HEK293 (cell line): Measurements from ENCODE around the gene AMIGO1.

Experiments used
- CTCF ChIA-PET: fragments of 350-600 bp; formaldehyde crosslinking; extraction: SDS; loops from one replicate; lab custom pipeline; 2021; ENCODE audit warnings: antibody characterized with exemption; lab: Yijun Ruan, JAX
- POLR2A ChIA-PET: fragments of 300-600 bp; formaldehyde crosslinking; extraction: SDS; loops from one replicate; lab custom pipeline; 2020; ENCODE audit warnings: antibody characterized with exemption, inconsistent platforms; lab: Yijun Ruan, JAX
- H3K27ac ChIP-seq: fragments of 200-500 bp; sonication (Bioruptor generic); 2 replicates; pipeline ENCODE4 v1.5.1; 2014; ENCODE audit warnings: low read depth, low read length, control low read depth, inconsistent platforms; ENCODE audit errors: extremely low read depth
- H3K36me3 ChIP-seq, 2 experiments: fragments of 200-500 bp in 1 of 2; sonication (Bioruptor generic) in 1 of 2; 1 replicate in 1 of 2; 2 replicates in 1 of 2; pipeline ENCODE4 v1.5.1; 2014 to 2017; ENCODE audit warnings: inconsistent platforms in 2 of 2, low read length in 2 of 2; ENCODE audit not compliant: control insufficient read depth in 2 of 2, insufficient read depth in 1 of 2
- H3K4me1 ChIP-seq: fragments of 200-500 bp; sonication (Bioruptor generic); 2 replicates; pipeline ENCODE4 v1.5.1; 2014; ENCODE audit warnings: mild to moderate bottlenecking, low read length, inconsistent platforms; ENCODE audit not compliant: control insufficient read depth, insufficient read depth
- H3K4me3 ChIP-seq: 2 replicates; pipeline ENCODE4 v1.5.1; 2011; ENCODE audit warnings: low read depth, mild to moderate bottlenecking, control low read depth, low read length, moderate library complexity
- H3K9me3 ChIP-seq: fragments of 200-500 bp; sonication (Bioruptor generic); 2 replicates; pipeline ENCODE4 v1.5.1; 2014; ENCODE audit warnings: low read depth, low read length, inconsistent platforms; ENCODE audit not compliant: control insufficient read depth, insufficient read depth
- AEBP2 ChIP-seq: fragments of 450-650 bp; formaldehyde crosslinking; IDR thresholded peaks from 2 replicates; pipeline ENCODE4 v1.5.1; 2016; ENCODE audit warnings: missing biosample characterization, missing genetic modification characterization, borderline replicate concordance
- BCL6B ChIP-seq: fragments of 450-650 bp; formaldehyde crosslinking; IDR thresholded peaks from 2 replicates; pipeline ENCODE4 v1.5.1; 2017; ENCODE audit warnings: missing biosample characterization, missing genetic modification characterization
- CTCF ChIP-seq: fragments of 450-650 bp; formaldehyde crosslinking; IDR thresholded peaks from 2 replicates; pipeline ENCODE4 v1.5.1; 2016; ENCODE audit warnings: missing biosample characterization, missing genetic modification characterization
- IKZF3 ChIP-seq: fragments of 450-650 bp; IDR thresholded peaks from 2 replicates; pipeline ENCODE4 v1.5.0; 2018; ENCODE audit warnings: missing biosample characterization, mild to moderate bottlenecking, missing genetic modification characterization, moderate library complexity
- PATZ1 ChIP-seq: fragments of 450-650 bp; formaldehyde crosslinking; IDR thresholded peaks from 2 replicates; pipeline ENCODE4 v1.5.1; 2016; ENCODE audit warnings: missing biosample characterization, missing genetic modification characterization
- SCRT1 ChIP-seq: fragments of 450-650 bp; formaldehyde crosslinking; IDR thresholded peaks from 2 replicates; pipeline ENCODE4 v1.5.1; 2016; ENCODE audit warnings: missing biosample characterization, missing genetic modification characterization, borderline replicate concordance
- ZNF146 ChIP-seq: fragments of 450-650 bp; formaldehyde crosslinking; IDR thresholded peaks from 2 replicates; pipeline ENCODE4 v1.5.1; 2016; ENCODE audit warnings: missing biosample characterization, missing genetic modification characterization
- ZNF26 ChIP-seq: fragments of 450-650 bp; formaldehyde crosslinking; IDR thresholded peaks from 2 replicates; pipeline ENCODE4 v1.5.1; 2016; ENCODE audit warnings: missing biosample characterization, missing genetic modification characterization
- ZNF266 ChIP-seq: fragments of 450-650 bp; formaldehyde crosslinking; IDR thresholded peaks from 2 replicates; pipeline ENCODE4 v1.5.1; 2016; ENCODE audit warnings: missing biosample characterization, missing genetic modification characterization, low read depth
- ZNF341 ChIP-seq: fragments of 450-650 bp; formaldehyde crosslinking; IDR thresholded peaks from 2 replicates; pipeline ENCODE4; 2016; ENCODE audit warnings: low read depth, missing biosample characterization, missing genetic modification characterization
- ZNF560 ChIP-seq: fragments of 450-650 bp; formaldehyde crosslinking; IDR thresholded peaks from 2 replicates; pipeline ENCODE4 v1.5.1; 2017; ENCODE audit warnings: missing biosample characterization, missing genetic modification characterization, borderline replicate concordance
- ZNF600 ChIP-seq: fragments of 450-650 bp; formaldehyde crosslinking; IDR thresholded peaks from 2 replicates; pipeline ENCODE4 v1.5.1; 2016; ENCODE audit warnings: missing biosample characterization, missing genetic modification characterization
- ZNF645 ChIP-seq: fragments of 450-650 bp; formaldehyde crosslinking; IDR thresholded peaks from 2 replicates; pipeline ENCODE4; 2016; ENCODE audit warnings: missing biosample characterization, missing genetic modification characterization
- ZNF658 ChIP-seq: fragments of 450-650 bp; formaldehyde crosslinking; IDR thresholded peaks from 2 replicates; pipeline ENCODE4; 2016; ENCODE audit warnings: missing biosample characterization, missing genetic modification characterization
- ZNF791 ChIP-seq: fragments of 450-650 bp; formaldehyde crosslinking; IDR thresholded peaks from 2 replicates; pipeline ENCODE4 v1.5.1; 2016; ENCODE audit warnings: missing biosample characterization, missing genetic modification characterization
- ZNF837 ChIP-seq: fragments of 450-650 bp; formaldehyde crosslinking; IDR thresholded peaks from 2 replicates; pipeline ENCODE4 v1.5.1; 2016; ENCODE audit warnings: missing biosample characterization, missing genetic modification characterization
- ZSCAN16 ChIP-seq: fragments of 450-650 bp; formaldehyde crosslinking; IDR thresholded peaks from 2 replicates; pipeline ENCODE4 v1.5.1; 2016; ENCODE audit warnings: missing biosample characterization, missing genetic modification characterization
- ZSCAN4 ChIP-seq: fragments of 450-650 bp; formaldehyde crosslinking; IDR thresholded peaks from 2 replicates; pipeline ENCODE4 v1.5.1; 2017; ENCODE audit warnings: missing biosample characterization, missing genetic modification characterization

The AMIGO1 gene

GRCh38 chr1:109500941-109501381 is 8.6 kb downstream of the AMIGO1 start:
- TF ChIP-seq ZNF560 = no peak
- TF ChIP-seq IKZF3 = no peak
- no peak for TF ChIP-seq SCRT1
- 0 out of 2 replicates have a peak, but pooled peaks have one; percentile 44 for TF ChIP-seq ZSCAN16 (tag by site-specific recombination)
- no peak for TF ChIP-seq ZNF837
- no peak for TF ChIP-seq ZNF645
- TF ChIP-seq AEBP2 (tag by site-specific recombination) = no peak
- TF ChIP-seq ZNF658 (tag by site-specific recombination) = no peak
- peak; percentile 72 for TF ChIP-seq ZSCAN4 (tag by site-specific recombination)
- no peak for TF ChIP-seq ZNF266 (tag by site-specific recombination)
- TF ChIP-seq ZNF26 = no peak
- TF ChIP-seq PATZ1 (tag by site-specific recombination) = no peak
- Histone ChIP-seq H3K36me3 (peaks cover 0 to 45% of the 10 kb centered on the region in 2 experiments; a peak in 1 of 3 replicates), H3K27ac (no peak overlapping the region), H3K9me3 (no peaks in the 10 kb centered on the region), H3K4me1 (no peaks in the 10 kb centered on the region), H3K4me3 (no peak overlapping the region)
- ChIA-PET CTCF (interaction anchor here (0.6 to 36.3 kb wide), 6 partner anchors 10 to 341 kb away, joined by 3 to 1152 read pairs (median 38); partner anchors contain the start of genes AMIGO1 and GPR61), POLR2A (no interaction called here)

GRCh38 chr1:109499661-109500536 is 9.6 kb downstream of the AMIGO1 start:
- ChIA-PET CTCF (interaction anchor here (0.6 to 36.3 kb wide), 11 partner anchors 11 to 340 kb away, joined by 3 to 1152 read pairs (median 4); partner anchors contain the start of genes AMIGO1 and GPR61), POLR2A (interaction anchor here (1.0 to 1.5 kb wide), 2 partner anchors 32 to 400 kb away, joined by 3 read pairs; no protein-coding TSS in a partner anchor)
- no peaks in the 10 kb centered on the region for H3K9me3 ChIP-seq
- no peak overlapping the region for H3K4me3 ChIP-seq
- TF ChIP-seq ZNF341 (tag by site-specific recombination) (peak; percentile 65), BCL6B (tag by site-specific recombination) (no peak), ZNF146 (tag by site-specific recombination) (no peak), ZNF600 (tag by site-specific recombination) (no peak), CTCF (peak; percentile 63), ZNF791 (tag by site-specific recombination) (no peak)
- peaks cover 0 to 51% of the 10 kb centered on the region in 2 experiments; a peak in 1 of 3 replicates for H3K36me3 ChIP-seq
- no peaks in the 10 kb centered on the region for H3K4me1 ChIP-seq
- H3K27ac ChIP-seq = no peak overlapping the region
